ENCODE data around the gene ABCC10.

Gene ABCC10

GRCh38 chr6:43394982-43395381 is 32.4 kb upstream of the ABCC10 start:
- Histone ChIP-seq H3K9me3 (no peaks in the 10 kb centered on the region), H3K36me3 (no peaks in the 10 kb centered on the region), H3K4me1 (no peaks in the 10 kb centered on the region), H3K4me3 (no peak overlapping the region), H3K27ac (no peak overlapping the region), H3K27me3 (peaks cover 0 to 20% of the 10 kb centered on the region in 2 donors)
- no peak for TF ChIP-seq CTCF (IDR thresholded peaks at IDR 0.05)
- no peak for DNase-seq
- intact Hi-C loops (cut with DNase I; ENCODE audit: low total_unique reads): no loop called here

DNA sequence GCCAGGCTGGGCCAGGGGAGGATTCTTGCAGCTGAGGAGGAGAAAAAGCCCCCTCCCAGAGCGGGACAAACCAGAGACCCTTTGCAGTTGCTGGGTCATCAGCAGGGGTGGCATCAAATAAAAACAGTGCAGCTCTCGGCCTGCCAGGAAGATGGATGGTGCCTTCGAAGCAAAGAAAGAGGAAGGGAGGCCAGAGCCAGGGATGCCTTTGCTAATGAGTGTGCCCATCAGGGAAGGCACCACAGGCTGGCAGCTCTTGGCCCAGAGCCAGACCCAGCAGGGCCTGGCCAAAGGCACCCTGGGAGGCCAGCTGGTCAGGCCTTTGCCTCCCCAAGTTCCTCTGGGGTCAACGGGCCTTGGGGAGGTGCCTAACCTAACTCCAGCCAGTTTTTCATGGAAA is 31.6 kb upstream of the ABCC10 start:
- no peaks in the 10 kb centered on the region for H3K4me1 ChIP-seq
- no peak overlapping the region for H3K4me3 ChIP-seq
- no peaks in the 10 kb centered on the region for H3K9me3 ChIP-seq
- no peak for DNase-seq
- H3K27ac ChIP-seq: no peak overlapping the region
- intact Hi-C loops (cut with DNase I; ENCODE audit: low total_unique reads): no loop called here
- no peak for TF ChIP-seq CTCF (IDR thresholded peaks at IDR 0.05)
- no peaks in the 10 kb centered on the region for H3K36me3 ChIP-seq
- peaks cover 0 to 13% of the 10 kb centered on the region in 2 donors for H3K27me3 ChIP-seq

DNA sequence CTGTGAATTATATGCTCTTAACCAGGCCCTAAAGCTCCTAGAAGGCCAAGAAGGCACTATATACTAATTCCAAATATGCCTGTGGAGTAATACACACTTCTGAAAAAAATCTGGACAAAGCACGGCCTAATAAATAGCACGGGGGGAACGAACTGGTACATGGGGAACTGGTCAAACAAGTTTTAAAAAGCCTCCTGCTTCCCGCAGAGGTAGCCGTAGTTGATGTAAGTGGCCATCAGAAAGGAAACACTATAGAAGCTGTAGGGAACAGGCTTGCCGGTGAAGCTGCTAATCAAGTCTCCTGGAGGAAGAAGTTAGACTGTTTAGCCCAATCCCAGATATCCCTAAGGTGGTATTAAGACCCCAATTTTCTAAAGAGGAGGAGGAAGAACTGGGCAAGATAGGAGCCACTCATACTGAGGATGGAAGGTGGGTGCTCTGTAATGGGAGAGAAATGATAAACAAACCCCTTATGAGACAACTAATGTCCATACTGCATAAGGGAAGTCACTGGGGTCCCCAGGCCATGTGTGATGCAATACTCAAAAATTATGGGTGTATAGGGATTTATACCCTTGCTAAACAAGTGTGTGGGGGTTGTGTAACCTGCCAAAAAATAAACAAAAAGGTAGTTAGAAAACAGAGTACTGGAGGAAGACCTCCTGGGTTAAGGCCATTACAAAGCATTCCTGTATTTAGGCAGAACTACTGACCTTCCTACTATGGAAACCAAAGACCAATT is 30.8 kb upstream of the ABCC10 start:
- DNase-seq: no peak
- intact Hi-C loops (cut with DNase I; ENCODE audit: low total_unique reads): no loop called here
- no peaks in the 10 kb centered on the region for H3K36me3 ChIP-seq
- peaks cover 0 to 5% of the 10 kb centered on the region in 2 donors for H3K27me3 ChIP-seq
- H3K27ac ChIP-seq: no peak overlapping the region
- no peak for TF ChIP-seq CTCF (IDR thresholded peaks at IDR 0.05)
- H3K9me3 ChIP-seq: no peaks in the 10 kb centered on the region
- no peak overlapping the region for H3K4me3 ChIP-seq
- H3K4me1 ChIP-seq: no peaks in the 10 kb centered on the region

DNA sequence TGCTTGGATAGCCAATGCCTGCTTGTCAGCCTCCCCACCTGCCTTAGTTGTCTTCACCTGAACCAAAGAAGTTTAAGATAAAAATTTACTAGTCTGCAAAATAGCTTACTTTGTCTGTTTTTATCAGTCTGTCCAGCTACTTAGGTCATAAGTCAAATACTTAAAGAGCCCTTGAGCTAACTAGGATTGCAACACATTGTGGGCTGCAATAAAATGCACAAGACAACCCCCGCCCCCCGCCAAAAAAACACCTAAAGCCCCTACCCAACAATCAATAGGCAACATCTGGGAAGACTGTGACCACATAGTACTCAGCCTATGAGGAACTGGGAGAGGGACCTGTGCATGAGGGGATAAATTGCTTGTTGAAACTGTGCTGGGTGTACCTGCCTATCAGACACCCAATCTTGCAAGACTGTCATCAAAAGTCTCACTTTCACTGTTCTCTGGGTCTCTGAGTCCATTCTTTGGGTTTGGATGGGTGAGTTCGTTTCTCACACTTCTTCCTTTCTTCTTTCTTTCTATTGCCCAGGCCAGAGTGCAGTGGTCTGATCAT is 27.3 kb upstream of the ABCC10 start:
- TF ChIP-seq CTCF (IDR thresholded peaks at IDR 0.05): no peak
- DNase-seq: no peak
- Histone ChIP-seq H3K4me1 (no peaks in the 10 kb centered on the region), H3K4me3 (no peak overlapping the region), H3K27ac (no peak overlapping the region), H3K36me3 (no peaks in the 10 kb centered on the region), H3K9me3 (no peaks in the 10 kb centered on the region), H3K27me3 (peaks cover 0 to under 1% of the 10 kb centered on the region in 2 donors)
- intact Hi-C loops (cut with DNase I; ENCODE audit: low total_unique reads): no loop called here

GRCh38 chr6:43401730-43402129 is 25.6 kb upstream of the ABCC10 start:
- no peak overlapping the region for H3K27ac ChIP-seq
- no peak overlapping the region for H3K4me3 ChIP-seq
- intact Hi-C loops (cut with DNase I; ENCODE audit: low total_unique reads): no loop called here
- no peak for DNase-seq
- no peaks in the 10 kb centered on the region for H3K4me1 ChIP-seq
- no peaks in the 10 kb centered on the region for H3K9me3 ChIP-seq
- no peaks in the 10 kb centered on the region for H3K36me3 ChIP-seq
- TF ChIP-seq CTCF (IDR thresholded peaks at IDR 0.05): no peak
- H3K27me3 ChIP-seq: peaks cover 0 to 10% of the 10 kb centered on the region in 2 donors

All from tibial artery (tissue), 4 donors.